ENCODE data around the gene MEF2A.
A peak's percentile ranks its signal among the peaks of the same experiment; 100 is the strongest.

DNA sequence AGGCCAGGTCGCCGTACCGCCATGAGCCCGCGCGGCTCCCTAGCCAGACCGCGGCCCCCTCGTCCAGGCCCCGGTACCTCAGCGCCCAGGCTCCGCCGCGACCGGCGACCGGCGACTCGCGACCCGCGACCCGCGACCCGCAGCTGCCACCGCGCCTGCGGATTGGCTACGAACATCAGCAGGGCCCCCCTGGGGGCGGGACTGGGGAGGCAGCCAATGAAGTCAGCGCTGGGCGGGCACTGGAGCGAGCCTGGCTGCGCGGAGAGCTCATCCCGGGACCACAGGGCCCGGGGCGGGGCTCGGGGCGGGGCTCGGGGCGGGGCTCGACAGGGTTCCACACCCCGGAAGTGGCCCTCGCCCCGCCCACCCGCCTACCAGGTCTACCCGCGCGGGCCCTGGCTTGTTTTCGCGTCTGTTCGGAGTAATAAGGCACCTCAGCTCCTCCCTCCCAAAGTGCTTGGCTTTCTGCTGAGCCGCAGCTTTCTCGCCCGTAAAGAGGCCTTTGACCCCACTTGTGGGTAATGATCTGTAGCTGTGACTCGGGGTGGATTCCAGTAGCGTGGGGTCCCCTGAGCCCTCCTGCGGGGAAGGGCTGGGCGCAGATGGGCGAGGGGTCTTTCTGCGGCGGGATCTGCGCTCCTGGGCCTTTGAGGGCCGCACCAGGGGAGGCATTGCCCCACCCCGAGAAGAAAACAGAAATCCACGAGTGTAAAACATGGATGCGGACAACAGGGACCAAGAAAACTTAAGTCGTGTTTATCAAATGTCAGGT, 167.7 kb downstream of the MEF2A start, which contains the start of gene LYSMD4:
- TF ChIP-seq POLR2A (IDR thresholded peaks at IDR 0.05; ENCODE audit: low read length) (peak; percentile 62), GATA1 (IDR thresholded peaks at IDR 0.05; ENCODE audit: low read depth, low read length) (no peak)

Measured in erythroblast (primary cell).